Muscle of back (tissue), 11 donors: Measurements from ENCODE around the gene CCSER1. TPM values are rescaled to one million over a fixed set of nuclear protein-coding genes. Genes with fewer than 3 reads are reported as not detected.
"Not testable (repeated sequence)": the region's sequence is repeated elsewhere in the genome, so short reads cannot be mapped to it uniquely, and the experiment has no call there.

Experiments used
- DNase-seq, 3 donors: peaks; one replicate each; pipeline versions ENCODE4 v3.0.0 to v3.0.0-alpha.2; 2013
- polyA plus RNA-seq, 10 donors: library from polyadenylated mRNA; unstranded; fragments of 120-200 nt; gene quantifications; one replicate each; pipeline ENCODE4 v1.2.1, GENCODE V29; 2013; ENCODE audit not compliant: insufficient read length in 10 of 10

Gene CCSER1
- polyA plus RNA-seq, 10 donors: 0.20 to 0.86 (median 0.41) TPM

DNA sequence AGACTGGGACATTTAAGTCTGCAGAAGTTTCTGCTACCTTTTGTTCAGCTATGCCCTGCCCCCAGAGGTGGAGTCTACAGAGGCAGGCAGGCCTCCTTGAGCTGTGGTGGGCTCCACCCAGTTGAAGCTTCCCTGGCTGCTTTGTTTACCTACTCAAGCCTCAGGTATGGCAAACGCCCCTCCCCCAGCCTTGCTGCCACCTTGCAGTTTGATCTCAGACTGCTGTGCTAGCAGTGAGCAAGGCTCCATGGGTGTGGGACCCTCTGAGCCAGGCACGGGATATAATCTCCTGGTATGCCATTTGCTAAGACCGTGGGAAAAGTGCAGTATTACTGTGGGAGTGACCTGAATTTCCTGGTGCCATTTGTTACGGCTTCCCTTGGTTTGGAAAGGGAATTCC lies 1026.8 kb downstream of the CCSER1 start:
- not testable (repeated sequence) for DNase-seq

DNA sequence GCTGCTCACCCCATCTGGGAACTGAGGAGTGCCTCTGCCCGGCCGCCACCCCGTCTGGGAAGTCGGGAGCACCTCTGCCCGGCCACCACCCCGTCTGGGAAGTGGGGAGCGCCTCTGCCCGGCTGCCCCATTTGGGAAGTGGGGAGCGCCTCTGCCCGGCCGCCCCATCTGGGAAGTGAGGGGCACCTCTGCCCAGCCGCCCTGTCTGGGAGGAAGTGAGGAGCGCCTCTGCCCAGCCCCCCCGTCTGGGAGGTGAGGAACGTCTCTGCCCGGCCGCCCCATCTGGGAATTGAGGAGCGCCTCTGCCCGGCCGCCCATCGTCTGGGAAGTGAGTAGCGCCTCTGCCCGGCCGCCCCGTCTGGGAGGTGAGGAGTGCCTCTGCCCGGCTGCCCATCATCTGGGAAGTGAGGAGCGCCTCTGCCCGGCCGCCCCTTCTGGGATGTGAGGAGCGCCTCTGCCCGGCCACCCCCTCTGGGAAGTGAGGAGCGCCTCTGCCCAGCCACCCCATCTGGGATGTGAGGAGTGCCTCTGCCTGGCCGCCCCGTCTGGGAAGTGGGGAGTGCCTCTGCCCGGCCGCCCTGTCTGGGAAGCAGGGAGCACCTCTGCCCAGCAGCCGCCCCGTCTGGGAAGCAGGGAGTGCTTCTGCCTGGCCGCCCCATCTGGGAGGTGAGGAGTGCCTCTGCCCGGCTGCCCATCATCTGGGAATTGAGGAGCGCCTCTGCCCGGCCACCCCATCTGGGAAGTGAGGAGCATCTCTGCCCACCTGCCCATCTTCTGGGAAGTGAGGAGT lies 1040.9 kb downstream of the CCSER1 start:
- DNase-seq: not testable (repeated sequence)

DNA sequence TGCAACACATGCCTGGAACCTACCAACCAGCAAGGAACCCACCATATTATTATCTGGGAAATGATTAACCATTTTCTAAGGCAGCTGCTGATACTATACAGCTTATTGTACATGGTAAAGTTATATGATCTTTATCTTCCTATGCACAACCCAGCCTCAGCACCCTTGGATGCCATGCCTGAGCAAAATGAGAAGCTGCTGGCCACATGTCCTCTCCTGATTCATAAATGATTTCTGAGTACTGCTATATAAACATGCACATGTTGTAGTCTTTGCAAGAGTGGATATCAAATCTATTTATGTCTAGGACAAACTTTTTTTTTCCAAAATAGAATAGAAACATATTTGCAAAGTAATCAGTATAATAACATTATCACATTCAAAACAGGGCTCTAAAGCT lies 1043.6 kb downstream of the CCSER1 start:
- DNase-seq: no peak

DNA sequence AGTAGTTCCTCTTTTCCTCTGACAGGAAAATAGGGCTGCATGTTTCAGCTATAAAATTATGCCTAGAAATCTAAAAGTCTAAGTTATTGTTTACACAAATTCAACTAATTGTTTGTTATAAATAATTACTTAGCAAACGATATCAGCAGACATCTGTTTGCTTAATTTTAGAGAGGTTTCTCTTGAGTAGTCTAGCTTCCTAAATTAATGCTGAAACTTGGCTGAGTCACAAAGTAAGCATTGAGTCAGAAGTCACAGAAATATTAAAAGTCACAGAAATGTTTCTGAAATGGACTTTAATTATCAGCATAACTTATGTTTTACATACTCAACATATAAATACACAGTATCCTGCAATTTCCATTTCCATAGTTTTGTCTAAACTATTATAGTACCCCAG lies 1044.0 kb downstream of the CCSER1 start:
- no peak for DNase-seq

DNA sequence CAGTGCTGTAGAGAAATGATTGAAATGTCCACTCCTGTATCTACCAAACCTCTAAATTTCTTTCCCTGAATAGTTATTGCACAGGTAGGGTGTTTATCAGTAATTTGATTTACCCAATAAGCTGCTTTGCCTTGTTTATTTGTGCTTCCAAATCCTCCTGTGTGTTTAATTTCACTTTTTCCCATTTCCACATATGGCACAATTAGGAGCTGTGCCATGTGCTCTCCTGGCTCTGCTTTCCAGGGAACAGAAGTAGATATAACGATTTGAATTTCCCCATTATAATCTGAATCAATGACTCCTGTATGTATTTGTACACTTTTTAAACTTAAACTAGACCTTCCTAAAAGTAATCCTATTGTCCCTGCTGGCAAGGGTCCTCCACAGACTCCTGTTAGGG lies 1057.9 kb downstream of the CCSER1 start:
- DNase-seq: not testable (repeated sequence)

DNA sequence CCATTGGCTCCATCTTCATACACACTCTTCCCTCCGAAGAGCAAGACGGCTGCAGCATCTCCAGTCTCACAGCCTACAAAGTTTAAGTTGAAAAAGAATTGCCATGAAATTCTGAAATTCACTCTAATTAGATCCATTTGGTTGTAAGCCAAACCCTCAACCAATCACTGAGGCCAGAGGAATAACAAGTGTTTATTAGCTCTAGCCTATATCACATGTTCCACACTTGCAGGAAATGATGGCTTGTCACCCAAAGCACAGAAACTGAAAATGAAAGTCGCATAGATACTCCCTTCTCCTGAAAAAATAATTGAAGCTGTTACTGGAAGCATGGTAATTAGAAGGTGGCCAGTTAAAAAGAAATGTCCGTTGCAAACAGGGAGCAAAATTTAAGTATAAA lies 1071.8 kb downstream of the CCSER1 start:
- DNase-seq: no peak

DNA sequence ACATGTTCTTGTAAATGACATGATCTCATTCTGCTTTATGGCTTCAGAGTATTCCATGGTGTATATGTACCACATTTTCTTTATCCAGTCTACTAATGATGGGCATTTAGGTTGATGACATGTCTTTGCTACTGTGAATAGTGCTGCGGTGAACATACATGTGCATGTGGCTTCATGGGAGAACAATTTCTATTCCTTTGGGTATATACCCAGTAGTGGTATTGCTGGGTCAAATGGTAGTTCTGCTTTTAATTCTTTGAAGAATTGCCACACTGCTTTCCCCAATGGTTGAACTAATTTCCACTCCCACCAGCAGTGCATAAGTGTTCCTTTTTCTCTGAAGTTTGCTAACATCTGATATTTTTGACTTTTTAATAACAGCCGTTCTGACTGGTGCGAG lies 1080.3 kb downstream of the CCSER1 start:
- no peak for DNase-seq

DNA sequence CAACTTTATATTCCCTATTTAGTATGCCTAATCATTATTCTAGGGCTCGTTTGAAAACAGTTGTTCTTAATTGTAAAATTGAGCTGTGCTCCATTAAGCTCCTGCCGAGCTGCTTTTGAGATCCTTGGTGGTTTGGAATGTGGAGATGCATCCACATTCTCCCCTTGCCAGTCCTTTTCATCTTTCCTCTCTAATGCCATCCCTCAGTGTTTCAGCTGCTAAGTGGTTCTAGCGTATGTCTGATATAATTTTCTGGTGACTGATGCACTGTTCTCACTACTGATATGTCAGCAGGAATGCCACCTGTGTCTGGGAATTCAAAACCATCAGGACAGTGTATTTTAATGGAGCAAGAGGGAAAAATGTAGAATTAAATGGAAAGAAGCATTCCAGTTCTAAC lies 1085.0 kb downstream of the CCSER1 start:
- DNase-seq: no peak

DNA sequence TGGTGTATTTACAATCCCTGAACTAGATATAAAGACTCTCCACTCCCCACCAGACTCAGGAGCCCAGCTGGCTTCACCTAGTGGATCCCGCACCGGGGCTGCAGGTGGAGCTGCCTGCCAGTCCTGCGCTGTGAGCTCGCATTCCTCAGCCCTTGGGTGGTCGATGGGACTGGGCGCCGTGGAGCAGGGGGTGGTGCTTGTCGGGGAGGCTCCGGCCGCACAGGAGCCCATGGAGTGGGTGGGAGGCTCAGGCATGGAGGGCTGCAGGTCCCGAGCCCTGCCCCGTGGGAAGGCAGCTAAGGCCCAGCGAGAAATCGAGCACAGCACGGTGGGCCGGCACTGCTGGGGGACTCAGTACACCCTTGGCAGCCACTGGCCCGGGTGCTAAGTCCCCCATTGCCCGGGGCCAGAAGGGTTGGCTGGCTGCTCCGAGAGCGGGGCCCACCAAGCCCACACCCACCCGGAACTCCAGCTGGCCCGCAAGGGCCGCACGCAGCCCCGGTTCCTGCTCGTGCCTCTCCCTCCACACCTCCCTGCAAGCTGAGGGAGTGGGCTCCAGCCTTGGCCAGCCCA lies 1090.7 kb downstream of the CCSER1 start:
- not testable (repeated sequence) for DNase-seq

DNA sequence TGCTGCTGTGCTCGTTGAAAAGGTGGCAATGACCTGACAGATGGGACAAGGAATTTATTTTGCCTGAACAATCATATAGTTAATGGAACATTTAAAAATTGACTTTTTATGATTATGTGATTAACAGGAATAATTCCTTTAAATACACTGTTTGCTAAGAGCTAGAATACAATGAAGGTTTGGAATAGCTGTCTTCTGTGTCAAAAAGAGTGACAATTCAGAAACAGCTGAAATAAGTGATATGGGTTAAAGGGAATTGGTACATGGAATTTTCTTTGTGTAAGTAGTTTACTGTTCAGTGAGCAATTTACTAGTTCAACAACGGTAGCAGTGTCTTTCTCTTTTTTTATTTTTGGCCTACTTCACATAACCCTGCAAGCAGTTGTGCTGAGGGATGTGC lies 1093.1 kb downstream of the CCSER1 start:
- no peak for DNase-seq

DNA sequence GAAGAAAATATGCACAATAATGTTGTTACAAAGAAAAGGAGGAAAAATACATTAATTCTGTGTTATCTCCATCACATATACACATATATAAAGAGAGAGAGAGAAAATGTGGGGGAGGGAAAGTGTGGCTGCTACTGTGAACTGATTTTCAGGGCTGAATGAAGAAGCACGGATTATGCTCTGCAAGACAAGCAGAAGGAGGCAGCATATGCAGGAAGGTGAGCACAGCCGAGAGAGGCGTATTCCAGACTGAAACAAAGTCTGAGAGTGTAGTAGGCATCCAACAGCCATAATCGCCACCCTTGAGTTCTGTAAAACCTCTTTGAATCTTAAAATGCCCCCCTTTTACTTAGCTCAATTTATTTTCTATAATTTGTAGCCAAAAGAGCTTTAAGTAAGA lies 1094.8 kb downstream of the CCSER1 start:
- DNase-seq: no peak

DNA sequence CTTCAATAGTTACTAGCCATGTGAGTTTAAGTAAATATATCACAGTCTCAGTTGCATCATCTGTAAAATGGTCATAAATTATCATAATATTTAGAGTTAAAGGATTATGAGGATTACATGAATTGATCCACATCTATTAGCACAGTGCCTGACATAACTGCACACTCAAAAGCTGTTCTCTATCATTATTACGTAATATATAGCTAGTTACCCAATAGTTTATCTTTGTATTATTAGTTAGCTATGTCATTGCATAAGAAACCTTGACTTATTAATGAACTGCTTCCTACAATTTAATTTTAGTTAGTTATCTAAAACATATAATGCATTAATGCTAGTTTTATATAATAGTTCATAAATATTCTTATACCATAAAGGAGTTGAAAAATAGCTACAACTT lies 1099.7 kb downstream of the CCSER1 start:
- DNase-seq: no peak

DNA sequence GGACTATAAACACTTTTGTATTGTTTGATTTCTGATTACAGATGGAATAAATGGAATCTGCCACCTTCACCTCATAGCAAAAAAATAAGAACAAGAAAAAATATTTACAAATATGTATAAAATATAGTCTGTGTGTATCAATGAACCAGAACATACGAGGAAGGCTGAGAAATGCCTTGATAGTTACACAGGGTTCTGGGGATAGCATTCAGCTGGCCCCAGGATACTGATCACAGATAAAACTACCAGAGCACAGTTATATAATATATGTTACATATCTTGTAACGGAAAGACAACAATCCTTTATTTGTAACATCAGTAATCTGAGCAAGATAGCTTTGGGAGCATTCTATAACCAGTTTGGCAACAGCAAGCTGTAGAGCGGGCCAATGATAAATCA lies 1101.5 kb downstream of the CCSER1 start:
- DNase-seq: no peak

DNA sequence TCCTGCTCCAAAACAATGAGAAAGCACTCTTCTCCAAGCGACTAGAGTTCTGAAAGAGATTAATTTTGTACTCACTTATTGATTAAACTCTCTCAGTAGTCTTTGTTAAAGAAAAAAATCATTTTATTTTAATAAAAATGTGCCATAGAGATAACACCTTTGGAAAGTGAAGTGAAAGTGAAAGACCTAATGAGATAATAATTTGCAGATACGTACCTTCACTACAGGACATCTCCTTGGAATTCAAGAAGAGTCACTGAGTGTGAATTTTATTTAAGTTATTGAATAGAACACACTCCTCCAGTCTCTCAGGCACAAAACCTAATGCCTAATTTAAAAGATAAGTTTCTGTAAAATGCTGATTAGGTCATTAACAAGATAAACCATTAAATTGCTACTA lies 1106.0 kb downstream of the CCSER1 start:
- DNase-seq: no peak

DNA sequence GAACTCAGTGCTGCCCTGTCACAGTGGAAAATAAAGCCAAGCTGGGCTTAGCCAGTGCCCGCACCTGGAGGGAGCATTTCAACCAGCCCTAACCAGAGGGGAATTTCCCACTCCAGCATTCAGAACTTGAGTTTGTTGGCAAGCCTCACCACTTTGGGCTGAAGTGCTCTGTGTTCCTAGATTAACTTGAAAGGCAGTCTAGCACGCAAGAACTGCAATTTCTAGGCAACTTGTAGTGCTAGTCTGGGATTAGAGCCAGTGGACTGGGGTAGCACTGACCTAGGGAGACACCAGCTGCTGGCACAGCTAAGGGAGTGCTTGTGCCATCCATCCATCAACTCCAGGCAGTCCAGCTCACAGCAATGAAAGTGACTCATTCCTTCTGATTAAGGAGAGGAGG lies 1115.9 kb downstream of the CCSER1 start:
- DNase-seq: no peak

DNA sequence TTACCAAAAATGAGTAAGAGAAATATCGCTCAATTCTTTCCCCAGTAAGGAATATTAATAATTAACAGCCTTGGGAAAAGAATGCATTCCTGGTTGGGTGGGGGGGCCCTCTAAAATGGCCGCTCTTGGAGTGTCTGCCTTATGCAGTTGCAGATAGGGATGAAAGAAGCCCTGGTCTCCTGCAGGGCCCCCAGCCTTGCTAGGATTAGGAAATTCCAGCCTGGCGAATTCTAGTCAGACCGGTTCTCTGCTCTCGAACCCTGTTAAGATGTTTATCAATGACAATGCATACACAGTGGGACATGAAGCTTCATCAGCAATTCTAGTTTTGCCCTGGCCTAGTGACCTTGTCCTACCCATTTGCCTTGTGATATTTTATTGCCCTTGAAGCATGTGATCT lies 1128.8 kb downstream of the CCSER1 start:
- DNase-seq: no peak

DNA sequence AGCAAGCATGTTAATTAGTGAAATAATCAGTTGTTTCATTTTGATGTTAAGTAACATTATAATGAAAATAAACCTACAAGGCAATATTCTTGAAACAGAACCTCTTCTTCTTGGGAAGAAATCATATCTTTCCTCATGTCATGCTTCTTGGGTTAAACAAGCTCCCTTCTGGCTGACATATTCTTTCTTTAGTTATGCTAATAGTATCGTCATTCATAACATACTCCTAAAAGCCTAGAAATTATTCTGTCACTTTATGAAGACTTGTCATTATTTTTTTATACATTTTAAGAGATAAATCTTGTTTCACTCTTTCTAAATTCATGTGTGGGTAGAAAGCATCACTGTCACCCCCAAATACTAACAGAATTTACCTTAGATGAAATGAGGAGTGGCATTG lies 1129.6 kb downstream of the CCSER1 start:
- no peak for DNase-seq

DNA sequence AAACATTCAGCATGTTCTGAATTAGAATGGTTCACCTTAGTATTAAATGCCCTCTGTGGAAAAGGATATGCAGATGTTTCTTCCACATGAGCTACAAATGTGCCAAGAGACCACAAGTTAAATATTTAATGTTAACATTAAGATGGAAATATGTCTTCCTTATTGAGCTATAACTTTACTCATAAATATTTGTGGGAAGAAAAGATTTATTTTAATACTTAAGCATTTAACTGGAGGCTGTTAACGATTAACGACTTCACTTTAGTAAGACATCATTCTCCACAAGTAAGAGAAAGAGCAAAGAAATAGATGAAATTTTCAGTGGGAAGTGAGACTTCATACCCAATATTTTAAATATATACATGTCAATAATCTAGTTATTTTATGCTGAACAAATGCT lies 1130.5 kb downstream of the CCSER1 start:
- no peak for DNase-seq

DNA sequence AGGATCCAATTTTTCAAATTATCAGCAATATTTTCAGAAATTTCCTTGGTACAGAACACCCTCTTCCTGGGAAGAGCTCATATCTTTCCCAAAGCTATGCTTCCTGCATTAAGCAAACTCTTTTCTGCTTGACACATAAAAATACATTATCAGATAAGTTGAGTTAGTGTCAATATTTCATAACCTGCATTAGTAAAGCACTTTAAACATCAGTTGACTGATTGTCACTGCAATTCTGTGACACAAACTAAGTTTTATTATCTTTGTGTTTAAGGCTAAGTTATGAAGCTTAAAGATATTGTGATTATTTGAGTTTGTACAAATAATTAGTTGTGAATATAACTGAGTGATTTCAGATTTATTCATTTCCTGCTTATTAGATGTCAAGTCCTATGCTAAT lies 1131.1 kb downstream of the CCSER1 start:
- no peak for DNase-seq

DNA sequence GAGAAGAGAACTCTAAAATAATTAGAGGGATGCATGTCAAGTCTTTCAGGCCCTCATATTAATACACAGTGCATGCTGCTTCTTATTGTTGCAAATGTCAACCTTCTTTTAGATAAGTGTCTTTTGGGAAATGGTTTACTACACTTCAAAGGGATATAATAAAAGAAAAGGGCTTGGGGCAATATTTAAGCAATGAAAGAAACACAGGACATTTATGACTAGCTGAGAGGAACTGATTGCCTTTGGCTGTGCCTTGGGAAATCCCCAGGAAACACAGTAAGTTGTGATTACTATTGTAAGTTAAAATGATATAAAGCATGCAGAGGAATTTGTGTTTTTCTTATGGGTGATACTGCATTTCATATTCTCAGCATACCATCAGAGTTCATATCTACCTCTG lies 1140.3 kb downstream of the CCSER1 start:
- DNase-seq: no peak

DNA sequence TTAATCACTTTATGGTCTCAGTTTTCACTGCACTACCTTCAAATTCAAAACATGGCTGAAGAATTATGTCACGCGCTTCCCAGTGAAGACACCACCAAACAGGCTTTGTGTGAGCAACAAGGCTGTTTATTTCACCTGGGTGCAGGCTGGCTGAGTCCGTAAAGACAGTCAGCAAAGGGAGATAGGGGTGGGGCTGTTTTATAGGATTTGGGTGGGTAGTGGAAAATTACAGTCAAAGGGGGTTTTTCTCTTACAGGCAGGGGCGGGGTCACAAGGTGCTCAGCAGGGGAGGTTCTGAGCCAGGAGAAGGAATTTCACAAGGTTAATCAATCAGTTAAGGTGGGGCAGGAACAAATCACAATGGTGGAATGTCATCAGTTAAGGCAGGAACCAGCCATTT lies 1141.3 kb downstream of the CCSER1 start:
- DNase-seq: not testable (repeated sequence)

DNA sequence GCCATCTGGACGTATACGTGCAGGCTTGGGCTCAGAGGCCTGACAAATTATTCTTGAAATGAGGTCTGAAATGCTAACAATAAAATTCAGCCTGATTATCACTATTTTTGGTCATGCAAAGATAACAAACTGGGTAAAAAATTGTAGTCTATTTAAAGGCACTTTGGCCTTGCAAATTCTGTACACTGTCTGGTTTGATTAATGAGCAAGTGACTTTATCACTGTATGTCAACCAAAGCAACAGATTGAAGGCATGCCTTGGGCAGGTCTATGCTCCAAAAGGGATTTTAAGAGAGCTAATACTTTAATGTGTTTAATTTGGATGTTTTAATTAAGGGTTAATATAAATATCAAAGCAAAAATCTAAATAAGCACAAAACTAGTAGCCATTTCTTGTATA lies 1141.7 kb downstream of the CCSER1 start:
- DNase-seq: no peak

DNA sequence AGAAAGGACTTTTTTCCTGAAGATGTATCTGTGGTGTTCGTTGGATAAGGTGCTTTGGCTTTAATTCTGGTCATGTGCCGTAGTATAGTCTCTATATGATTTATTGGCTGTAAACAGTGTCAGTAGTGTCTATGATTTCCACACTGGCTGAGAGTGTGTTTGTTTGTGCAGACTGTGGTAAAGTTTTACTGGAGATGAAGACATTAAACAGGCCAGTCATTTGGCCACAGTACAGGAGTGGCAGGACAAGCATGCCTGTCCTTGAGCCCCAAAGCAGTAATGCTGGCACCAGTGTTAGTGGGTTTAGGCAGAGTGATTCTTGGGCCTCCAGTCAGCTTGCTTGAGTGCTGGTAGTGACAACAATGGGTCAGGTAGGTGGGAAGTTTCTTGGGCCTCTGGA lies 1152.7 kb downstream of the CCSER1 start:
- no peak for DNase-seq
